HG03135 (cell line): ENCODE results near the gene ZNF346.
A peak's percentile ranks its signal among the peaks of the same experiment; 100 is the strongest.

Experiments used
- ATAC-seq: cut with Tn5 transposase; IDR thresholded peaks from one replicate; pipeline ENCODE4 v1.9.1; 2021; ENCODE audit warnings: mild to moderate bottlenecking, moderate library complexity; ENCODE audit not compliant: unreplicated experiment

Gene ZNF346

DNA sequence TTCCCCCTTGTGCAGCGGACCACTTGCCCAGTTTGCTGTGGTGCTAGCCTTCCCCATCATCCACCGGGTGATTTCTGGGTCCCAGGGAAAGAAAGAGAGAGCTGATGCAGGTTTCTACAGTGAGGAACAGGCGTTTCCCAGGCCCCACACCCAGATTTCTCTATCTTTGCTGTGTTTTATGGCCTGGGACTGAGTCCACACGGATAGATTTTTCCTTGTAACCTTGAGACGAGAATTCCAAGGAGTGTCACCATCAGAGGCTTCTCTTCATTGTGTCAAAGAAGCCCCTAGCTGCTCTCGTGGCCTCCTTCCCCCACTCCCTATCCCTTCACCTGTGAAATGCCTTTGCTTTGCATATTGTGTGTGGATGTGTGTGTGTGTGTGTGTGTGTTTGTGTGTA, 43.0 kb downstream of the ZNF346 start:
- no peak for ATAC-seq

DNA sequence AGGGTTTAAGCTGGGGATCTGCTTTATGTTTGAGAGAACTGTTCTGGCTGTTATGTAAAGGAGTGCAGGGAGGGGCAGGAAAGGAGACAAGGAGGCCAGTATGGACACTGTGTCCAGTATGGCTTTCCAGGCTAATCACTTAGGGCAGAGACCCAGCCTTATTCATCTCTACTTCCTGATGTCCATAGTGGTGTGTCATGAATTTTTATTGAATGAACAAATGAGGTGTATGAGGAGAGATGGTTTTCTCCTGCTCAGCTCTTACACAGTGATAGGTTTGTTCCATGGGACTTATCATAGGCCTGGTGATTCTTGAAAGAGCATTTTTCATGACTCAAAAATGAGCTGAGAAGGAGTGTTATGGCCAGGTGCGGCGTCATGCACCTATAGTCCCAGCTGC, 43.7 kb downstream of the ZNF346 start:
- no peak for ATAC-seq

DNA sequence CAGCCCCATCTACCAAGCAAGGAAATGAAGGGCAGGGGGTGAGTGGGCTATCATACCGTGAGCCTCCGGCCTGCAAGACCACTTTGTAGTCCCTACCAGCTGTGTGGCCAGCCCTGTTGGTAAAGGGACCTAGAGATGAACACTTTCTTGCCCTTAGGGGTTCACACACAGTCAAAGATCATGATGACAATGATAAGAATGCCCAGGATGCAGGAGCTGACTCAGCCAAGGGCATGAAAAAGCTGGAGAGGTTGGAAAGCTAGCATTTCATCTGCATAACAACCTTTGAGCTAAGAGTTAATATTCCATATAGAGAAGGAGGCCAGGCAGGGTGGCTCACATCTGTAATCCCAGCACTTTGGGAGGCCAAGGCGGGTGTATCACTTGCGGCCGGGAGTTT, 45.0 kb downstream of the ZNF346 start:
- no peak for ATAC-seq

GRCh38 chr5:177070536-177071191, 48.2 kb downstream of the ZNF346 start:
- ATAC-seq: no peak

DNA sequence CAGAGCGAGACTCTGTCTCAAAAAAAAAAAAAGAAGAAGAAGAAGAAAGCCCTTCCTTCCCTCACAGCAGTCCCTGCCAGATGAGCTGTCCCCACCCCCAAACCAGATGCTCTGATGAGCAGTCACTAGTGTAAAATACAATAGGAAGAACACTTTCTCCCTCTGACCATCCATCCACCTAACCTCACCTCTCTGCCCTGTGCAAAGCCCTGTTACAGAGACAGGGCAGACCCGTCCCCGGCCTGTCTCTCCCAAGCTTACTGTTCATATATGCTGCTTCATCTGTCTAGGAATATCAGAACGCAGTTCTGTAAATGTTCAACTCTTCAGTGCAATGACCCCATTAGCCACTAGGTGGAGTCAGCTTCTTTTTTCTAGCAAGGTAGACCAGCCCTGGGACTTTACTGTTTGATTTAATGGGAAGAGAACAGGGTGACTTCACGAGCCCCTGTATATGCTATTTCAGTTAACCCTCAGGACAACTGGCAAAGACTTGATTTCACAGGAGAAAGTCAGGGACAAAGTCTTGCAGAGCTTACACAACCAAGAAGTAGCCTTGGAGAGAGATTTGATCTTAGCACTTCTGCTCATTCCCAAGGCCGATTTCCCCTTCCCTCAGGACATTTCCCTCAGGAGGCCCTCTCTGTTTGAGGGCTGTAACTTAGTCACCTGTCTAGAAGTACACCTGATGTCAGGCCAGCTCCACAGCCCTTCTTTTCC, 49.3 kb downstream of the ZNF346 start:
- peak; percentile 68 for ATAC-seq

DNA sequence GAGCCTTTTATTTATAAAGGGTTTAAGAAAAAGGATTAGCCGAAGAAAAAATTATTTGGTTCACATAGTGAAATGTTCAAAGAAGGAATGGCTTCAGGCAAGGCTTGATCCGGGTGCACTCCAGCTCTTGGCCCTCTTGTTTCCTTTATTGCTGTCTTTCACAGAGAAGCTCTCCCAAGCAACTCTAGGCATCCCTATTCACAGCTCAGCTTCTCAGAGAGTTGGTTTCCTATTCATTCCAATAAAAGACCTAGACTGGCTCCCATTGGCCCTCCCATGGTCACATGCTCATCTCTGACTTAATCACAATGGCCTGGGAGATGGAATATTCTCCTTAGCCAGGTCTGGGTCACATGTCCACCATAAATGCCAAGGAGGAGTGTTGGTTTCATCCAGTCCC, 54.8 kb downstream of the ZNF346 start:
- no peak for ATAC-seq

- no peak for ATAC-seq
These were observed 57.1 kb downstream of the ZNF346 start for GRCh38 chr5:177079606-177080005.

GRCh38 chr5:177080265-177080664, 57.8 kb downstream of the ZNF346 start:
- no peak for ATAC-seq

GRCh38 chr5:177081859-177082258, 59.4 kb downstream of the ZNF346 start:
- ATAC-seq: no peak

DNA sequence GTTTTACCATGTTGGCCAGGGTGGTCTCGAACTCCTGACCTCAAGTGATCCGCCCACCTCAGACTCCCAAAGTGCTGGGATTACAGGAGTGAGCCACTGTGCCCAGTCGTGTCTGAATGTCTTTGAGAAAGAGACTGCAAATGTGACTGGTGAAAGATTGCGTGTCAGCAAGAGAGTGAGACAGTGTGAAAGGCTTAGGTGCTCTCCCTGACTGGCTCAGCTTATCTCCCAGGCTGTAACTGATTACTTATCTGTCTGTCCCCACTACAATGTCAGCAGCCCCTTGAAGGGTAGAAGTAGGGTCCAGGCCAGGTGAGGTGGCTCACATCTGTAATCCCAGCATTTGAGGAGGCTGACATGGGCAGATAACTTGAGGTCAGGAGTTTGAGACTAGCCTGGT, 60.9 kb downstream of the ZNF346 start:
- no peak for ATAC-seq

- no peak for ATAC-seq
These were observed 61.7 kb downstream of the ZNF346 start for GRCh38 chr5:177084175-177084574.

- no peak for ATAC-seq
These were observed 63.6 kb downstream of the ZNF346 start for GRCh38 chr5:177085985-177086653.

- ATAC-seq: peak; percentile 70
These were observed 64.3 kb downstream of the ZNF346 start, which contains the start of gene FGFR4 for GRCh38 chr5:177086654-177087397. FGFR4 (plus strand) TSS chr5:177086915; CDS start chr5:177089603, 2,688 bp downstream.

- ATAC-seq: no peak
These were observed 65.0 kb downstream of the ZNF346 start for GRCh38 chr5:177087398-177088005.

- ATAC-seq: no peak
These were observed 66.6 kb downstream of the ZNF346 start for GRCh38 chr5:177089127-177089526.

DNA sequence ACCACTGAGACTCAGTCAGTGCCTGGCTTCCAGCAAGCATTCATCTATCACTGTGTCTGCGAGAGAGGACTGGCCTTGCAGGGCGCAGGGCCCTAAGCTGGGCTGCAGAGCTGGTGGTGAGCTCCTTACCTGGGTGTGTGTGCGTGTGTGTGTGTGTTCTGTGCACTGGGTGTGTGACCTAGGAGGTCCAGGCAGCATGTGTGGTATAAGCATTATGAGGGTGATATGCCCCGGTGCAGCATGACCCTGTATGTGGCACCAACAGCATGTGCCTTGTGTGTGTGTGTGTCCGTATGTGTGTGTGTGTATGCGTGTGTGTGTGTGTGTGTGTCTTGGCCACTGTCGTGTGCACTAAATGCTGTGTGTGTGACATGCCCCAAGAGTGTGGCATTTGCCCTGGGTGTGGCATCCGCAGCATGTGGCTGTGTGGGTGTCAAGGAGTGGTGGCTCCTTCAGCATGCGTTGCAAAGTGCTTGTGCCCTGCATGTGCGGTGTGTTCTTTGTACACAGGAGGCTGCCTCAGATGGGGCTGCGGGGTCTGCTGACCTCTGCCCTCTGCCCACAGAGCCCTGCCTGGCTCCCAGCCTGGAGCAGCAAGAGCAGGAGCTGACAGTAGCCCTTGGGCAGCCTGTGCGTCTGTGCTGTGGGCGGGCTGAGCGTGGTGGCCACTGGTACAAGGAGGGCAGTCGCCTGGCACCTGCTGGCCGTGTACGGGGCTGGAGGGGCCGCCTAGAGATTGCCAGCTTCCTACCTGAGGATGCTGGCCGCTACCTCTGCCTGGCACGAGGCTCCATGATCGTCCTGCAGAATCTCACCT, 67.5 kb downstream of the ZNF346 start:
- no peak for ATAC-seq

DNA sequence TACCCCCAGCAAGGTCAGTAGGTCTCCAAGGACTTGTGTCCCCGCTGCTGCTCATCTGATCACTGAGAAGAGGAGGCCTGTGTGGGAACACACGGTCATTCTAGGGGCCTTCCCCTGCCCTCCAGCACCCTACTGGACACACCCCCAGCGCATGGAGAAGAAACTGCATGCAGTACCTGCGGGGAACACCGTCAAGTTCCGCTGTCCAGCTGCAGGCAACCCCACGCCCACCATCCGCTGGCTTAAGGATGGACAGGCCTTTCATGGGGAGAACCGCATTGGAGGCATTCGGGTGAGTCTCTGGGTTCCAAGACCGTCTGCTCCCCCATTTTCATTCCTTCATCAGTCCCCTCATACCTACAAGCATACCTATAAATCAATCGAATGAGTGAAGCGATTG, 68.3 kb downstream of the ZNF346 start:
- ATAC-seq: no peak

GRCh38 chr5:177091232-177091631, 68.7 kb downstream of the ZNF346 start:
- ATAC-seq: no peak

GRCh38 chr5:177092178-177093081, 69.9 kb downstream of the ZNF346 start:
- no peak for ATAC-seq
